SK-N-SH (cell line): ENCODE data around the gene PRKCH. TPM values are rescaled to one million over a fixed set of nuclear protein-coding genes. Genes with fewer than 3 reads are reported as not detected.

Experiments used
- CTCF ChIA-PET: fragments of 300-600, 350-600 bp; formaldehyde crosslinking; extraction: SDS; loops from one replicate; lab custom pipeline; 2021; lab: Yijun Ruan, JAX
- POLR2A ChIA-PET: fragments of 350-600 bp; sonication (Branson Sonifier 250); formaldehyde crosslinking; extraction: SDS; loops from one replicate; lab custom pipeline; 2020; ENCODE audit warnings: antibody characterized with exemption, inconsistent platforms; lab: Yijun Ruan, JAX
- DNase-seq: peaks from one replicate; pipeline ENCODE4 v3.0.0; 2012
- H2AFZ ChIP-seq: fragments of 200-600 bp; sonication (generic); 2 replicates; pipeline ENCODE4 v1.8.1; 2016; ENCODE audit warnings: antibody characterized with exemption, mild to moderate bottlenecking, low read depth
- H3F3A ChIP-seq: fragments of 200-600 bp; sonication (generic); replicated peaks from 2 replicates; pipeline ENCODE3; 2016; ENCODE audit warnings: antibody characterized with exemption, mild to moderate bottlenecking; ENCODE audit not compliant: insufficient read depth
- H3K27ac ChIP-seq, 2 experiments: fragments of 200-500 bp in 1 of 2; fragments of 200-600 bp in 1 of 2; sonication (Bioruptor generic) in 1 of 2; sonication (generic), shearing (Covaris generic) in 1 of 2; 2 replicates each; pipeline versions ENCODE4 v1.5.1 to v1.6.1; 2014 to 2016; ENCODE audit warnings: low read depth in 2 of 2, inconsistent platforms in 1 of 2, low read length in 1 of 2, mild to moderate bottlenecking in 1 of 2, mixed read lengths in 1 of 2
- H3K27me3 ChIP-seq: fragments of 200-600 bp; sonication (generic), shearing (Covaris generic); 2 replicates; pipeline ENCODE4 v1.6.1; 2016; ENCODE audit warnings: mixed run types; ENCODE audit not compliant: insufficient read depth
- H3K36me3 ChIP-seq, 2 experiments: fragments of 200-500 bp in 1 of 2; fragments of 200-600 bp in 1 of 2; sonication (Bioruptor generic) in 1 of 2; sonication (generic) in 1 of 2; replicated peaks in 1 of 2; 2 replicates each; pipeline versions ENCODE3 to v1.5.1; 2014 to 2016; ENCODE audit warnings: low read length in 1 of 2, mild to moderate bottlenecking in 1 of 2; ENCODE audit not compliant: insufficient read depth in 2 of 2, control insufficient read depth in 1 of 2
- H3K4me1 ChIP-seq, 2 experiments: fragments of 200-500 bp in 1 of 2; fragments of 200-600 bp in 1 of 2; sonication (Bioruptor generic) in 1 of 2; sonication (generic), shearing (Covaris generic) in 1 of 2; 2 replicates each; pipeline versions ENCODE4 v1.5.1 to v1.6.1; 2014 to 2016; ENCODE audit warnings: low read depth in 1 of 2, low read length in 1 of 2, mixed run types in 1 of 2; ENCODE audit not compliant: insufficient read depth in 2 of 2, control insufficient read depth in 1 of 2
- H3K4me2 ChIP-seq: fragments of 200-600 bp; sonication (generic), shearing (Covaris generic); 2 replicates; pipeline ENCODE4 v1.6.1; 2017; ENCODE audit warnings: mixed run types
- H3K4me3 ChIP-seq, 2 experiments: fragments of 200-500 bp in 1 of 2; fragments of 200-600 bp in 1 of 2; sonication (Bioruptor generic) in 1 of 2; sonication (generic), shearing (Covaris generic) in 1 of 2; 2 replicates each; pipeline versions ENCODE4 v1.5.1 to v1.8.1; 2014 to 2016; ENCODE audit warnings: low read depth in 2 of 2, inconsistent platforms in 1 of 2, low read length in 1 of 2, mild to moderate bottlenecking in 1 of 2, mixed read lengths in 1 of 2, moderate library complexity in 1 of 2
- H3K79me2 ChIP-seq: fragments of 200-600 bp; sonication (generic); 2 replicates; pipeline ENCODE4 v1.8.1; 2017; ENCODE audit warnings: mild to moderate bottlenecking; ENCODE audit not compliant: insufficient read depth
- H3K9ac ChIP-seq: fragments of 200-600 bp; sonication (generic); 2 replicates; pipeline ENCODE4 v1.6.1; 2017; ENCODE audit warnings: mixed run types
- H3K9me2 ChIP-seq: fragments of 200-600 bp; sonication (generic); 2 replicates; pipeline ENCODE4 v1.6.1; 2017; ENCODE audit warnings: mixed run types
- H3K9me3 ChIP-seq: fragments of 200-600 bp; sonication (generic); 2 replicates; pipeline ENCODE4 v1.6.1; 2017; ENCODE audit warnings: mixed run types, mild to moderate bottlenecking, moderate library complexity
- H4K20me1 ChIP-seq: fragments of 200-600 bp; sonication (generic); 2 replicates; pipeline ENCODE4 v1.6.1; 2017; ENCODE audit warnings: mild to moderate bottlenecking, mixed run types; ENCODE audit not compliant: insufficient read depth
- CHD2 ChIP-seq: fragments of 150-350 bp; IDR thresholded peaks from 2 replicates; pipeline ENCODE4 v1.6.1; 2018; ENCODE audit warnings: low read length; ENCODE audit not compliant: partially characterized antibody
- CTCF ChIP-seq: fragments of 200-600 bp; sonication (generic); IDR thresholded peaks from 2 replicates; pipeline ENCODE4 v1.6.1; 2017; ENCODE audit warnings: antibody characterized with exemption, mild to moderate bottlenecking, moderate library complexity
- ELF1 ChIP-seq: IDR thresholded peaks from 2 replicates; pipeline ENCODE4 v1.4.0; 2012
- EP300 ChIP-seq, 2 experiments: IDR thresholded peaks; 2 replicates each; pipeline versions ENCODE4 v1.4.0 to v1.6.1; 2012; ENCODE audit warnings: borderline replicate concordance in 1 of 2, low read depth in 1 of 2, low read length in 1 of 2
- EZH2phosphoT487 ChIP-seq: fragments of 200-600 bp; sonication (generic); IDR thresholded peaks from 2 replicates; pipeline ENCODE4 v1.6.1; 2017; ENCODE audit warnings: low read depth, mixed run types, mild to moderate bottlenecking, antibody characterized with exemption, moderate library complexity, borderline replicate concordance
- FOSL2 ChIP-seq: IDR thresholded peaks from 2 replicates; pipeline ENCODE4 v1.4.0; 2012; ENCODE audit warnings: low read depth, mild to moderate bottlenecking, moderate library complexity, borderline replicate concordance
- FOXJ3 ChIP-seq: sonication (generic); formaldehyde crosslinking; IDR thresholded peaks from 2 replicates; pipeline ENCODE4 v1.5.1; 2020; ENCODE audit warnings: mild to moderate bottlenecking, missing genetic modification reagents
- FOXM1 ChIP-seq: IDR thresholded peaks from 2 replicates; pipeline ENCODE4 v1.4.0; 2012; ENCODE audit warnings: low read depth, mild to moderate bottlenecking
- GABPA ChIP-seq: IDR thresholded peaks from 2 replicates; pipeline ENCODE4 v1.4.0; 2012; ENCODE audit warnings: low read depth, mild to moderate bottlenecking
- GATA2 ChIP-seq: sonication (generic); formaldehyde crosslinking; IDR thresholded peaks from 2 replicates; pipeline ENCODE4 v1.5.0; 2020; ENCODE audit warnings: mild to moderate bottlenecking, missing genetic modification reagents
- JUND ChIP-seq: IDR thresholded peaks from 2 replicates; pipeline ENCODE4 v1.4.0; 2012
- MEF2A ChIP-seq: IDR thresholded peaks from 2 replicates; pipeline ENCODE4 v1.4.0; 2012; ENCODE audit warnings: low read depth, borderline replicate concordance
- MXI1 ChIP-seq: IDR thresholded peaks from 2 replicates; pipeline ENCODE4 v1.6.1; 2012; ENCODE audit warnings: mild to moderate bottlenecking, low read depth, low read length, improper control_type of control experiment
- NFIC ChIP-seq: IDR thresholded peaks from 2 replicates; pipeline ENCODE4 v1.4.0; 2012; ENCODE audit warnings: borderline replicate concordance
- NRF1 ChIP-seq: IDR thresholded peaks from 2 replicates; pipeline ENCODE4 v1.6.1; 2012; ENCODE audit warnings: low read depth, mild to moderate bottlenecking, low read length
- POLR2AphosphoS5 ChIP-seq: IDR thresholded peaks from 2 replicates; pipeline ENCODE4 v1.6.1; 2012; ENCODE audit warnings: low read depth, low read length
- RCOR1 ChIP-seq: fragments of 150-350 bp; IDR thresholded peaks from 2 replicates; pipeline ENCODE4 v1.6.1; 2017; ENCODE audit warnings: antibody characterized with exemption, low read length
- RFX5 ChIP-seq: IDR thresholded peaks from 2 replicates; pipeline ENCODE4 v1.6.1; 2012; ENCODE audit warnings: mild to moderate bottlenecking, improper control_type of control experiment, low read length
- RXRA ChIP-seq: IDR thresholded peaks from 2 replicates; pipeline ENCODE4 v1.4.0; 2012; ENCODE audit warnings: low read depth, mild to moderate bottlenecking, borderline replicate concordance
- SIN3A ChIP-seq: IDR thresholded peaks from 2 replicates; pipeline ENCODE4 v1.6.1; 2012; ENCODE audit warnings: low read depth, mild to moderate bottlenecking, low read length, moderate library complexity, borderline replicate concordance
- SMC3 ChIP-seq: IDR thresholded peaks from 2 replicates; pipeline ENCODE4 v1.6.1; 2012; ENCODE audit warnings: low read depth, low read length, improper control_type of control experiment
- TAF1 ChIP-seq: IDR thresholded peaks from 2 replicates; pipeline ENCODE4 v1.6.1; 2012; ENCODE audit warnings: low read depth, mild to moderate bottlenecking, low read length, moderate library complexity, borderline replicate concordance
- TCF12 ChIP-seq: IDR thresholded peaks from 2 replicates; pipeline ENCODE4 v1.4.0; 2012
- TEAD4 ChIP-seq: IDR thresholded peaks from 2 replicates; pipeline ENCODE4 v1.4.0; 2012; ENCODE audit warnings: mild to moderate bottlenecking, borderline replicate concordance; ENCODE audit not compliant: insufficient read depth
- YY1 ChIP-seq: IDR thresholded peaks from 2 replicates; pipeline ENCODE4 v1.4.0; 2012; ENCODE audit warnings: low read depth, mild to moderate bottlenecking
- WGBS: methylation state at CpG from one replicate; pipeline ENCODE4 v1.1.6; 2017; ENCODE audit warnings: low lambda C conversion rate; 5-methylcytosine and 5-hydroxymethylcytosine counted together
- polyA plus RNA-seq, 3 experiments: library from polyadenylated mRNA; depleted of rRNA; stranded (reverse); fragments of >200 nt; gene quantifications; 2 replicates each; pipeline ENCODE4 v1.2.3, GENCODE V29; 2012
- TF ChIP-seq, protein P1 (sequence below): fragments of 150-350 bp; IDR thresholded peaks from 2 replicates; pipeline ENCODE4 v1.6.1; 2016; ENCODE audit warnings: mild to moderate bottlenecking, low read depth, low read length
- TF ChIP-seq, protein P2 (sequence below): fragments of 150-350 bp; IDR thresholded peaks from 2 replicates; pipeline ENCODE4 v1.6.1; 2017; ENCODE audit warnings: antibody characterized with exemption, low read length, low read depth, borderline replicate concordance
- TF ChIP-seq, protein P3 (sequence below): IDR thresholded peaks from 2 replicates; pipeline ENCODE4 v1.4.0; 2012; ENCODE audit warnings: low read depth, borderline replicate concordance
- TF ChIP-seq, protein P4 (sequence below): IDR thresholded peaks from 2 replicates; pipeline ENCODE4 v1.4.0; 2012; ENCODE audit warnings: low read depth, borderline replicate concordance

PRKCH gene
- polyA plus RNA-seq, 1 of the 3 experiments (the other 2 are of a cell fraction) = 4.2 TPM

DNA sequence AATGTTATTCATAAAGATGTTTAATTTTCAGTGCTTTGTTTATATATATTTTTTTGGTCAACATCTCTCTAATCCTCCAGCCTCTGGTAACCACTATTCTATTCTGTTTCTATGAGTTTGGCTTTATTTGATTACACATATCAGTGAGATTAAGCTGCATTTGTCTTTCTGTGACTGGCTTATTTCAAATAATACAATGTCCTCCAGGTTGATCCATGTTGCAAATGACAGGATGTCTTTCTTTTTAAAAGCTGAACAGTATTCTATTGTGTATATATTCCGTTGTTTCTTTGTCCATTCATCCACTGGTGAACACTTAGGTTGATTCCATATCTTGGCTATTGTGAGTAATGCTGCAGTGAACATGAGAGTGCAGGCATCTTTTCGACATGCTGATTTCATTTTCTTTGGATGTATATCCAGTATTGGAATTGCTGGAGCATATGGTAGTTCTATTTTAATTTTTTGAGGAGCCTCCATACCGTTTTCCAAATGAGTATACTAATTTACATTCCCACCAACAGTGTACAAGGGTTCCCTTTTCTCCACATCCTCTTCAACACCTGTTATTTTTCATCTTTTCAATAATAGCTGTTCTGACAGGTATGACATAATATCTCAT, 142.4 kb downstream of the PRKCH start:
- Histone ChIP-seq H4K20me1 (no peaks in the 10 kb centered on the region), H3K79me2 (no peaks in the 10 kb centered on the region), H3K4me1 (peaks cover 9 to 42% of the 10 kb centered on the region in 2 experiments), H3F3A (peaks cover 5% of the 10 kb centered on the region), H3K9me2 (no peaks in the 10 kb centered on the region), H3K9ac (no peak overlapping the region), H2AFZ (no peak overlapping the region), H3K27me3 (no peaks in the 10 kb centered on the region), H3K27ac (peak overlapping the region in 1 of 2 experiments; percentile 97; a peak in 3 of 4 replicates), H3K4me2 (no peak overlapping the region), H3K4me3 (no peak overlapping the region), H3K36me3 (no peaks in the 10 kb centered on the region), H3K9me3 (no peaks in the 10 kb centered on the region)
- ChIA-PET CTCF (interaction anchor here (0.7 to 1.5 kb wide), 3 partner anchors 13 to 663 kb away, joined by 3 read pairs; no protein-coding TSS in a partner anchor), POLR2A (interaction anchor here (1.0 kb wide), 1 partner anchor 145 kb away, joined by 3 read pairs; no protein-coding TSS in a partner anchor)
- WGBS = 53% methylated on average over 3 of the region's 3 CpGs
- no peak for DNase-seq
- TF ChIP-seq RCOR1 = peak; percentile 65; the same call in 1 of the 2 replicates
- TF ChIP-seq NFIC = no peak
- no peak for TF ChIP-seq RFX5
- peak; percentile 70; the same call in 1 of the 2 replicates for TF ChIP-seq GATA2 (CRISPR knock-in tag)
- TF ChIP-seq, protein P1, sequence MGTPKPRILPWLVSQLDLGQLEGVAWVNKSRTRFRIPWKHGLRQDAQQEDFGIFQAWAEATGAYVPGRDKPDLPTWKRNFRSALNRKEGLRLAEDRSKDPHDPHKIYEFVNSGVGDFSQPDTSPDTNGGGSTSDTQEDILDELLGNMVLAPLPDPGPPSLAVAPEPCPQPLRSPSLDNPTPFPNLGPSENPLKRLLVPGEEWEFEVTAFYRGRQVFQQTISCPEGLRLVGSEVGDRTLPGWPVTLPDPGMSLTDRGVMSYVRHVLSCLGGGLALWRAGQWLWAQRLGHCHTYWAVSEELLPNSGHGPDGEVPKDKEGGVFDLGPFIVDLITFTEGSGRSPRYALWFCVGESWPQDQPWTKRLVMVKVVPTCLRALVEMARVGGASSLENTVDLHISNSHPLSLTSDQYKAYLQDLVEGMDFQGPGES = no peak
- no peak for TF ChIP-seq TEAD4
- TF ChIP-seq, protein P2, sequence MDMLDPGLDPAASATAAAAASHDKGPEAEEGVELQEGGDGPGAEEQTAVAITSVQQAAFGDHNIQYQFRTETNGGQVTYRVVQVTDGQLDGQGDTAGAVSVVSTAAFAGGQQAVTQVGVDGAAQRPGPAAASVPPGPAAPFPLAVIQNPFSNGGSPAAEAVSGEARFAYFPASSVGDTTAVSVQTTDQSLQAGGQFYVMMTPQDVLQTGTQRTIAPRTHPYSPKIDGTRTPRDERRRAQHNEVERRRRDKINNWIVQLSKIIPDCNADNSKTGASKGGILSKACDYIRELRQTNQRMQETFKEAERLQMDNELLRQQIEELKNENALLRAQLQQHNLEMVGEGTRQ = no peak
- no peak for TF ChIP-seq CHD2
- TF ChIP-seq, protein P3, sequence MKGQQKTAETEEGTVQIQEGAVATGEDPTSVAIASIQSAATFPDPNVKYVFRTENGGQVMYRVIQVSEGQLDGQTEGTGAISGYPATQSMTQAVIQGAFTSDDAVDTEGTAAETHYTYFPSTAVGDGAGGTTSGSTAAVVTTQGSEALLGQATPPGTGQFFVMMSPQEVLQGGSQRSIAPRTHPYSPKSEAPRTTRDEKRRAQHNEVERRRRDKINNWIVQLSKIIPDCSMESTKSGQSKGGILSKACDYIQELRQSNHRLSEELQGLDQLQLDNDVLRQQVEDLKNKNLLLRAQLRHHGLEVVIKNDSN = no peak
- no peak for TF ChIP-seq ELF1
- no peak for TF ChIP-seq CTCF
- TF ChIP-seq EZH2phosphoT487 = no peak
- peak; percentile 42 for TF ChIP-seq TCF12
- no peak for TF ChIP-seq GABPA
- no peak for TF ChIP-seq FOSL2
- TF ChIP-seq FOXM1 = no peak
- TF ChIP-seq, protein P4, sequence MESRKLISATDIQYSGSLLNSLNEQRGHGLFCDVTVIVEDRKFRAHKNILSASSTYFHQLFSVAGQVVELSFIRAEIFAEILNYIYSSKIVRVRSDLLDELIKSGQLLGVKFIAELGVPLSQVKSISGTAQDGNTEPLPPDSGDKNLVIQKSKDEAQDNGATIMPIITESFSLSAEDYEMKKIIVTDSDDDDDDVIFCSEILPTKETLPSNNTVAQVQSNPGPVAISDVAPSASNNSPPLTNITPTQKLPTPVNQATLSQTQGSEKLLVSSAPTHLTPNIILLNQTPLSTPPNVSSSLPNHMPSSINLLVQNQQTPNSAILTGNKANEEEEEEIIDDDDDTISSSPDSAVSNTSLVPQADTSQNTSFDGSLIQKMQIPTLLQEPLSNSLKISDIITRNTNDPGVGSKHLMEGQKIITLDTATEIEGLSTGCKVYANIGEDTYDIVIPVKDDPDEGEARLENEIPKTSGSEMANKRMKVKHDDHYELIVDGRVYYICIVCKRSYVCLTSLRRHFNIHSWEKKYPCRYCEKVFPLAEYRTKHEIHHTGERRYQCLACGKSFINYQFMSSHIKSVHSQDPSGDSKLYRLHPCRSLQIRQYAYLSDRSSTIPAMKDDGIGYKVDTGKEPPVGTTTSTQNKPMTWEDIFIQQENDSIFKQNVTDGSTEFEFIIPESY = no peak
- TF ChIP-seq MXI1 = 0 out of 2 replicates have a peak, but pooled peaks have one; percentile 42
- TF ChIP-seq JUND = no peak
- no peak for TF ChIP-seq MEF2A
- TF ChIP-seq SMC3 = no peak
- no peak for TF ChIP-seq POLR2AphosphoS5
- TF ChIP-seq FOXJ3 (CRISPR knock-in tag) = 0 out of 2 replicates have a peak, but pooled peaks have one; percentile 44
- no peak for TF ChIP-seq TAF1
- no peak for TF ChIP-seq NRF1
- no peak for TF ChIP-seq SIN3A
- peak in 1 of 2 experiments; percentile 94; a peak in 2 of 4 replicates for TF ChIP-seq EP300 (IDR thresholded peaks at IDR 0.05; ENCODE audit: borderline replicate concordance in 1 of 2, low read depth in 1 of 2, low read length in 1 of 2)
- no peak for TF ChIP-seq YY1
- no peak for TF ChIP-seq RXRA
